ENCODE data around the gene GPATCH3.

GRCh38 chr1:26910343-26911160 is 10.3 kb upstream of the GPATCH3 start:
- TF ChIP-seq EZH2 (IDR thresholded peaks at IDR 0.05; ENCODE audit: insufficient read depth, poor library complexity, severe bottlenecking): no peak
- TF ChIP-seq EZH2phosphoT487 (IDR thresholded peaks at IDR 0.05; ENCODE audit: insufficient read depth, low read depth): no peak

Data from GM23248 (cell line).